ENCODE results near the gene KIFC1.

The KIFC1 gene

GRCh38 chr6:33445119-33445603 lies 53.5 kb downstream of the KIFC1 start:
- no peak for DNase-seq

GRCh38 chr6:33446356-33446755 lies 54.7 kb downstream of the KIFC1 start:
- no peak for DNase-seq

GRCh38 chr6:33450434-33450833 lies 58.8 kb downstream of the KIFC1 start:
- no peak for DNase-seq

- no peak for DNase-seq
Observed at GRCh38 chr6:33451606-33452005, 60.0 kb downstream of the KIFC1 start.

GRCh38 chr6:33452496-33452895 lies 60.9 kb downstream of the KIFC1 start:
- DNase-seq: no peak

- no peak for DNase-seq
Observed at GRCh38 chr6:33453393-33454008, 61.9 kb downstream of the KIFC1 start.

- DNase-seq: peak; percentile 99
Observed at GRCh38 chr6:33454009-33454946, 62.7 kb downstream of the KIFC1 start, which contains the start of gene ZBTB9. Gene ZBTB9 (plus strand): TSS chr6:33454576. CDS start chr6:33455101, 525 bp downstream.

GRCh38 chr6:33455051-33455450 lies 63.4 kb downstream of the KIFC1 start:
- DNase-seq: no peak

GRCh38 chr6:33456156-33456555 lies 64.5 kb downstream of the KIFC1 start:
- no peak for DNase-seq

- no peak for DNase-seq
Observed at GRCh38 chr6:33458676-33459075, 67.1 kb downstream of the KIFC1 start.

GRCh38 chr6:33459226-33459625 lies 67.6 kb downstream of the KIFC1 start:
- no peak for DNase-seq
